CMK (cell line): ENCODE measurements around the gene SEMA3G.

Source experiments
- DNase-seq: peaks from one replicate; pipeline ENCODE4 v3.0.0-alpha.2; 2010; ENCODE audit warnings: low read depth

The SEMA3G gene

DNA sequence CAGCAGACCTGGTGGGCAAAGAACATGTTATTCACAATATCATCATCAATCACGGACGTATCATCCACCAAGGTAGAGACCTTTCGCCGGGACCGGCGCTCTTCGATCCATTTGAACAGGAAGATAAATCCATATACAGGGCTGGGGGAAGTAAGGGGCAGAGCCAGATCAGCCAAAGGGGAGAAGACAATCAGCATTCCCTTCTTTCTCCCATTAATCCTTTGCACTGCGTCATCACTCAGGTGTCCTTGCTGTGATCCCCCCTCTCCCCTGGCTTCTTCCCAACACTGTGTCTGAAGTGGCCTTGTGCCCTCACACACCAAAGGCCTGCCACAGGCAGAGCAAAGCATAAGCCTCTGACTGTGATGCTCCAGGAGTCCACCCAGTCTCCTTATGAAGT is 36.4 kb downstream of the SEMA3G start:
- DNase-seq, result no peak

DNA sequence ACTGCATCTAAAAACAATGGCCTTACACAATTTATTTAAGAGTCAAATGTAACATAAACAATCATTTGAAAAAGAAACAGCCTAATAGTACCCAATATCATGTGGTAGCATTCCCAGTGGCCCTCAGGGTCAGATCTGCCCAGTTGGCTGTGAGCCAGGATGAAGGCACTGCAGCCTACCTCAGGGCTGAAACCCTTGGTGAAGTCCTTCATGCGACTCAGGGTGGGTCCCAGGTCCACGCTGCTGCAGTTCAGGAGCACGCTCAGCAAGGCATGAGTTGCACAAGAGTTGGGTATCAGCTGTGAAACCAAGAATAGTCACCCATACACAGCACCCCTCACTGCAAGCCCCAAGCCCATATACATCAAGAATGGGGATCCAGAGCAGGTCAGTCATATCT is 37.1 kb downstream of the SEMA3G start:
- DNase-seq, result no peak

- DNase-seq, result no peak
Measured at GRCh38 chr3:52406791-52407510, 38.0 kb downstream of the SEMA3G start.

DNA sequence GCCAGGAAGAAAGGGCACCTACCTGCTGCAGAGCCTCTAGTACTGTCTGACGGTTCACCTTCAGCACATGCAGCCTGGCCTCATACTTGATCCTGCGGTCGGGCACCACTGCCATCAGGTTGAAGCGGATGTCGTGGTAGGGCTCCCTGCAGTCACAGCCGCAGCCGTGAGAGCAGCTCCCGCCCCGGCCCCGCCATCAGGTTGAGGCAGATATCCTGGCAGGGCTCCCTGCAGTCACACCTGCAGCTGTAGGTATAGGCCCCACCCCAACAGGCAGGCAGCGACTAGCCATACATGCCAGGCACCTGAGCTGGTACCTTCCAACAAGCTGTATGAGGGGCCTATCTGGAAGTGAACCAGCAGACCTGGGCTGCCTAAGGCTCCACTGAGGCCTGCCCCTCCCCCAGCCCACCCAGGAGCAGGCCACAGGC is 38.7 kb downstream of the SEMA3G start:
- DNase-seq, result no peak

GRCh38 chr3:52405601-52406110 is 39.2 kb downstream of the SEMA3G start:
- DNase-seq, result no peak

GRCh38 chr3:52405066-52405465 is 39.8 kb downstream of the SEMA3G start:
- DNase-seq, result no peak

DNA sequence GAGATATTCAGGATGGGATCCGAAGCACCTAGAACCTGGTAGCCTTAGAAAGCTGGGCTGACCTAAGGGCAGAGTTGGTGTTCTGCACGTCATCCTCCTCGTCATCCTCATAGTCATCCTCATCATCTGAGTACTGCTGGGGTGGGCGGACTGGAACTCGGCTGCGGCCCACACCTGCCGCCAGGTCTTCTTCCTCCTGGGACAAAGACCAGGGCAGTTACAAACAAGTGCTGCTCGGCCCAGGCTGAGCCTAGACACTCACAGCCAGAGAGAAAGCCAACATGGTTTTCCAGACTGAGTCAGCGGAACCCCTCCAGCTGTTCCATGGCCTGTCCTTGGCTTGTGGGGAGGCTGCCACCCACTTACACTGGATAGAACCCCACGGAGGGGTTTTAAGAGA is 40.5 kb downstream of the SEMA3G start:
- DNase-seq, result no peak

- no peak for DNase-seq
Measured at GRCh38 chr3:52403955-52404354, 40.9 kb downstream of the SEMA3G start.

- no peak for DNase-seq
Measured at GRCh38 chr3:52403271-52403841, 41.5 kb downstream of the SEMA3G start.

GRCh38 chr3:52402706-52403270 is 42.1 kb downstream of the SEMA3G start:
- DNase-seq, result no peak

- DNase-seq, result no peak
Measured at GRCh38 chr3:52402101-52402521, 42.8 kb downstream of the SEMA3G start.

DNA sequence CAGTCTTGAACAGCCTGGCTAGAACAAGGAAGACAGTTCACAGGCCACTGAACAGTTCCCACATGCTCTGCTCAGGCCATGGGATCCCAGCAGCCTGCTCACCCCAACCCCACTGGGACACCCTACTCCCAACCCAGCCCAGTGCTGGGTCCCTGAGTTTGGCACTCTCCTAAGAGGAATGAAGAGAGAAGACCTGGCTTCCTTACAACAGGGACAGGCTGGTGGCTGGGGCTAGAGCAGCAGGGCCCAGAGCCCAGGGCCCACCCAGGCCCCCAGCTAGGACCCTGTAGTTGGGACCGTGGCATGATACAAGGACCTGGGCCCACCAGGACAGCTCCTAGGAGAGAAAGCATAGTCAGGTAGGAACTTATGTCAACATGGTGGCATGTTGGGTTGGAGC is 43.4 kb downstream of the SEMA3G start:
- DNase-seq, result no peak

- DNase-seq, result no peak
Measured at GRCh38 chr3:52401021-52401420, 43.9 kb downstream of the SEMA3G start.

DNA sequence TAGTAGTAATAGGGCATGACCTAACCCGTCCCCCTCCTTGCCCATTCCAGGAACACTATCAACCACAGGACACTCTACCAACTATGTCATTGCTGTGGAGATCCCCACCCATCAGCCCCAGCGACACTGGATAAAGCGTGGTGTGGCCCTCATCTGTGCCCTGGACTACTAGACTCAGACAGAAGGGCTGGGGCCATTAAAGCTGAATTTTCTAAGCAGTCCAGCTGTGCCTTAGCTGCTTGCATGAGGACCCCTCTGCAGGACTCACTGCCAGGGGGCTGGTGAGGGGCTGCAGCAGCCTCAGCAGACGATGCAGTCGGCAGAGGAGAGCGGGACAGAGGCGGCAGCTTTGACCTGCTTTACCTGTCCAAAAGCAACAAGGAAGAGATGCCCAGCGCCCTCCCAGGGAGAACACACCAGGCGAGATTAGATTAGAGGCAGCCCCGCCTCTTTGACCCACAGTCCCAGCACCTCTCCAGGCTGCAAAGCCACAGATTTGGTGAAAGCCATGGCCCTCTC is 44.6 kb downstream of the SEMA3G start:
- DNase-seq, result no peak

DNA sequence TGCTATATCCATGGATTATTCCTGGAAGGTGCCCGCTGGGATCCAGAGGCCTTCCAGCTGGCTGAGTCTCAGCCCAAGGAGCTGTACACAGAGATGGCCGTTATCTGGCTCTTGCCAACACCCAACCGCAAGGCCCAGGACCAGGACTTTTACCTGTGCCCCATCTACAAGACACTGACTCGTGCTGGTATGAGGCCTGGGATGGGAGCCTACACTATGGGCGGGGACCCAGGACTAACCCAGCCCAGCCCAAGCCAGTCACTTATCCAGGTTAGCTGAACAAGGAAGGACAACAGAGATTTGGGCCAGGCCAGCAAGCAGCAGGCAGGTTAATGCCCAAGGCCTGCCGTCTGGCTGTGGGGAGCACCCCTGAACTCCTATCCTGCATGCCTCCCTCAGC is 45.3 kb downstream of the SEMA3G start:
- no peak for DNase-seq

DNA sequence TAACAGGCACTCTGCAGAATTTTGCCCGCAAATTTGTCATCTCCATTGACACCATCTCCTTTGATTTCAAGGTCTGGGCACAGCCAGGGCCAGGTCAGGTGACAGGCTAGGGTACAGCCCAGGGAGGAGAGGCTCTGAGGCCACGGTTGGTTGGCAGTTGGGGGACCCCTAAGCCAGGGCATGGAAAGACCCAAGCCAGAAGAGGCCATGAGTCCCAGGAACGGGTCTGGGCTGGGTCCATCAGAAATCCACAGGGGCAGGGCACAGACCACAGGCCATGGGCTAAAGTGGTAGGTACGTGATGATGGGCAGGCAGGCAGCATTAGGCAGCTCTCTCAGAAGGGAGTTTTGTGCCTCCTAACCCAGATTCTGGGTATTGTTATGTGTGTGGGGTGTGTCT is 45.8 kb downstream of the SEMA3G start:
- DNase-seq, result no peak

DNA sequence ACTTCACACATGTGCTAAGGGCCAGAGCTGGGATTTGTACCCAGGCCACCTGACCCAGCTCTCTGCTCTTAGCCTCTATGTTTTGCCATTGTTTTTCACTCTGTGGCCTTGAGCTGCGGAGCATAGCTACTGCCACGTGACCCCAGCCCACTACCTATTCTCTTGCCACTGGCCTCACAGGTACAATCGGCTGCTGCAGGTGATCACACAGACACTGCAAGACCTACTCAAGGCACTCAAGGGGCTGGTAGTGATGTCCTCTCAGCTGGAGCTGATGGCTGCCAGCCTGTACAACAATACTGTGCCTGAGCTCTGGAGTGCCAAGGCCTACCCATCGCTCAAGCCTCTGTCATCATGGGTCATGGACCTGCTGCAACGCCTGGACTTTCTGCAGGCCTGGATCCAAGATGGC is 46.2 kb downstream of the SEMA3G start:
- no peak for DNase-seq

- DNase-seq, result no peak
Measured at GRCh38 chr3:52397676-52398399, 47.1 kb downstream of the SEMA3G start.

- DNase-seq, result no peak
Measured at GRCh38 chr3:52396907-52397591, 47.9 kb downstream of the SEMA3G start.

GRCh38 chr3:52396011-52396906 is 48.6 kb downstream of the SEMA3G start:
- no peak for DNase-seq

DNA sequence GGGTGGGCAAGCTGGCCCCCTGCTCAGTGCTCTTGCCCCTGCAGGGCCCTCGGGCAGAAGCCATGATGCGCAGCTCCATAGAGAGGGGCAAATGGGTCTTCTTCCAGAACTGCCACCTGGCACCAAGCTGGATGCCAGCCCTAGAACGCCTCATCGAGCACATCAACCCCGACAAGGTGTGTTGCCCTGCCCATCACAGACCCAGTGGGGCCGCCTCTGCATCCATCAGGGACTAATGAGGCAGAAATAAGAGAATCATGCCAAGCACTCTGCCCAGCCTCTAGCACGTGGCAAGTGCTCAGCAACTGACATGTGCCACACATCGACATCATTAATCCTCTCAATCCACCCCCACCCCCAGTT is 49.4 kb downstream of the SEMA3G start:
- no peak for DNase-seq
